NB4 (cell line): ENCODE data around the gene FSTL5.

Experiments used
- DNase-seq: peaks from one replicate; pipeline ENCODE4 v3.0.0; 2010; ENCODE audit warnings: low read depth
- H3K4me3 ChIP-seq: one replicate; pipeline ENCODE4 v1.5.1; 2011; ENCODE audit warnings: mild to moderate bottlenecking, low read depth, low read length, moderate library complexity
- CTCF ChIP-seq: IDR thresholded peaks from one replicate; pipeline ENCODE4 v1.5.1; 2012; ENCODE audit warnings: low read depth, low read length
- MAX ChIP-seq: IDR thresholded peaks from 2 replicates; pipeline ENCODE4 v1.6.1; 2011; ENCODE audit warnings: low read depth, low read length
- MYC ChIP-seq: IDR thresholded peaks from 2 replicates; pipeline ENCODE4 v1.6.1; 2011; ENCODE audit warnings: low read depth, low read length
- POLR2A ChIP-seq: IDR thresholded peaks from 2 replicates; pipeline ENCODE4 v1.6.1; 2011; ENCODE audit warnings: mild to moderate bottlenecking; ENCODE audit not compliant: insufficient read length; ENCODE audit errors: extremely low read depth

The FSTL5 gene

GRCh38 chr4:161929956-161930355, 233.8 kb downstream of the FSTL5 start:
- TF ChIP-seq MAX (no peak), MYC (no peak), CTCF (no peak), POLR2A (no peak)
- no peak for DNase-seq
- no peak overlapping the region for H3K4me3 ChIP-seq

- no peak for TF ChIP-seq POLR2A
- TF ChIP-seq MYC: no peak
- no peak for TF ChIP-seq MAX
- no peak for TF ChIP-seq CTCF
- DNase-seq: no peak
- no peak overlapping the region for H3K4me3 ChIP-seq
Observed at GRCh38 chr4:161926033-161926828, 237.6 kb downstream of the FSTL5 start.

- H3K4me3 ChIP-seq: no peak overlapping the region
- no peak for DNase-seq
- TF ChIP-seq POLR2A: no peak
- TF ChIP-seq CTCF: no peak
- no peak for TF ChIP-seq MAX
- TF ChIP-seq MYC: no peak
Observed at GRCh38 chr4:161920304-161921052, 243.3 kb downstream of the FSTL5 start.

- H3K4me3 ChIP-seq: no peak overlapping the region
- no peak for TF ChIP-seq MAX
- TF ChIP-seq CTCF: no peak
- no peak for TF ChIP-seq MYC
- TF ChIP-seq POLR2A: no peak
- DNase-seq: no peak
Observed at GRCh38 chr4:161919442-161920220, 244.2 kb downstream of the FSTL5 start.

- no peak overlapping the region for H3K4me3 ChIP-seq
- no peak for DNase-seq
- TF ChIP-seq POLR2A: no peak
- no peak for TF ChIP-seq MAX
- TF ChIP-seq CTCF: no peak
- TF ChIP-seq MYC: no peak
Observed at GRCh38 chr4:161916035-161916434, 247.8 kb downstream of the FSTL5 start.
